IPS DF 6.9 (cell line): ENCODE data around the gene ASIC3.

ENCODE experiments used
- DNase-seq: peaks from one replicate; pipeline ENCODE4 v3.0.0-alpha.2; 2013; ENCODE audit warnings: low read depth, low spot score
- H3K27ac ChIP-seq: one replicate; pipeline ENCODE4 v1.5.1; 2013; ENCODE audit warnings: low read length, control low read depth
- H3K27me3 ChIP-seq: 2 replicates; pipeline ENCODE4 v1.6.1; 2013; ENCODE audit warnings: mild to moderate bottlenecking, low read length; ENCODE audit not compliant: control insufficient read depth, insufficient read depth
- H3K36me3 ChIP-seq: 2 replicates; pipeline ENCODE4 v1.6.1; 2013; ENCODE audit warnings: low read length; ENCODE audit not compliant: control insufficient read depth, insufficient read depth
- H3K4me1 ChIP-seq: 2 replicates; pipeline ENCODE4 v1.6.1; 2013; ENCODE audit warnings: low read length; ENCODE audit not compliant: control insufficient read depth, insufficient read depth
- H3K4me3 ChIP-seq: 2 replicates; pipeline ENCODE4 v1.5.1; 2013; ENCODE audit warnings: mild to moderate bottlenecking, low read length
- H3K9me3 ChIP-seq: 2 replicates; pipeline ENCODE4 v1.6.1; 2013; ENCODE audit warnings: low read length, inconsistent platforms; ENCODE audit not compliant: control insufficient read depth, insufficient read depth
- WGBS: extraction: QIAGEN DNeasy Blood & Tissue Kit; methylation state at CpG from one replicate; pipeline ENCODE4 v1.1.7; 2013; ENCODE audit warnings: mixed read lengths, missing lambda C conversion rate; ENCODE audit not compliant: insufficient read length, insufficient coverage; 5-methylcytosine and 5-hydroxymethylcytosine counted together

ASIC3 gene

GRCh38 chr7:151086802-151087244, 38.5 kb downstream of the ASIC3 start:
- no peak for DNase-seq
- Histone ChIP-seq H3K36me3 (no peaks in the 10 kb centered on the region; the same call in 1 of the 2 replicates), H3K27me3 (peaks cover 3% of the 10 kb centered on the region; the same call in 1 of the 2 replicates), H3K4me1 (peaks cover 12% of the 10 kb centered on the region), H3K9me3 (no peaks in the 10 kb centered on the region), H3K4me3 (peak overlapping the region; percentile 45; the same call in 1 of the 2 replicates), H3K27ac (no peak overlapping the region)
- WGBS, result no CpG with 5 or more reads among the region's 56 CpGs

DNA sequence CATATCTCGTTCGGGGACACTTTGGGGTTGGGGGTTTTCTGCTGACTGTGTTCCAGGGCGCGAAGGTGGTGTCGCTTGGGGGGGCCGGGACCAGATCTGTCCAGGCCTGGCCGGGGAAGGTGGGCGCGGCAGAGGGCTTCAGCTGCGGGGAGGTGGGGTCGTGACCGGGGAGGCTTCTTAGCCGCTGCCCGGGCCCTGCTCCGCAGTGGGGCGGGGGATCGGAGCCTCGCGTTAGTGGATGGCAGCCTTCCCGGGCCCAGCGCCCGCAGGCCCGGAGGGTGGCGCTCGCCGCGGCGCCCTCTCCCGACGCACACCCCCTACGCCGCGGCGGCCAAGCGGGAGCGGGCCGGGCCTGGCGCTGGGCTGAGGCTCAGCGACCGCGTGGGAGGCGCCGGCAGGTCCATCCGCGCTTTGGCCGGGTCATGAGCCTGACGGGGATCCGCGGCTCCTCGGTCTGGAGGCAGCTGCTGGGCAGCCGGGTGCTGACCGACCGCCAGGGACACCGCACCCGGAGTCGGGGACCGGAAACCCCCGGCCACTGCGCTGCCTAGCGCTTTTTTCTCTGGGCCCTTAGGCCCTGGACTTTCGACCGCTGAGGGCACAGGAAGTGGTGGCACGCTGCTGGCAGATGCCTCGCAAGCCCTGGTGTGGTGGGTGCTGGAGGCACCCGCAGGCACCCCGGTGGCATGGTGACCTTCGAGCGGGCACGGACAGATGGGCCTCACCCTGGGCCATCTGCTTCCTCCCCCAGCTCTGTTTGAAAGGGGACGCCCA, 39.1 kb downstream of the ASIC3 start:
- Histone ChIP-seq H3K4me1 (peaks cover 10% of the 10 kb centered on the region; the same call in 1 of the 2 replicates), H3K4me3 (peak overlapping the region; percentile 45)
- DNase-seq, result no peak

DNA sequence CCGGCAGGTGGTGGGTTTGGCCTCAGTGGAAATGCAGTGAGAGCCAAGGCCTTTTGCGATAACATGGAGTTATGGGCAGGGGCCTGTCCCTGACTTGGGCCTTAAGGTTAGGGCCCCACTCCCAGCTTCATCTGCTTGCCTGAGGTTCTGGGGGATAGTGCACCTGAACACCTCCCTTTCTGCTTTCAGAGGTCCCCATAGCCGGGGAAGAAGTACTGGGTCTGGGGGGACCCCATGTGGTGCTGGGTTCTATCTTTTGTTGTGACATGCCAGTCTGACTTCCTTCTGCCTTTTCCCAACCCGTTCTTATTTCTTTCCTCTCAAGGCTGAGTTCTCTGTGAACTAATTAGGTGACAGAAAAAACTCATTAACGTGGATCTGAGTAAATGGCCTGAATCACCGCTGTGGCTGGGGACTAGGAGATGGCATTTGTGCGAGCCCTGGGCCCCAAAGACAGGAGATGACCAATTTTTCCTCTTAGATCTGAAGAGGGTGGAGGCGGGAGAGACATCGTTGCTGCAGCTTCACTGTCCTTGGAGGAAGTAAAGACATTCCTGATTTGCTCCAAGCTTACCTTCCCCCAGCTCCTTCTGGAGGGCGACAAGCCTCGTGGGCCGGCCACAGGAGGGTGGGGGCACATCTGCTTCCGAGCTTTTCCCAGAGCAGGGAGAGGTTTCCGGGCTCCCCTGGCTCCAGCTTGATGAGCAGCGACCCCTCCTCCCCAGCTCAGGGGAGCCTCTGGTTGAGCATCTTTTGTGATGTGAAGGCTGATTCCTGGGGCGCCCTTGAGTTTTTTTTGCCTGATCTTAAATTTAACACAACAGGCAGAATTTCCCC, 39.9 kb downstream of the ASIC3 start:
- WGBS, result no CpG with 5 or more reads among the region's 16 CpGs
- no peaks in the 10 kb centered on the region for H3K36me3 ChIP-seq
- no peaks in the 10 kb centered on the region for H3K9me3 ChIP-seq
- peak overlapping the region; percentile 45; the same call in 1 of the 2 replicates for H3K4me3 ChIP-seq
- DNase-seq, result no peak
- peaks cover 10% of the 10 kb centered on the region; the same call in 1 of the 2 replicates for H3K4me1 ChIP-seq
- H3K27me3 ChIP-seq, result peaks cover 3% of the 10 kb centered on the region; the same call in 1 of the 2 replicates
- H3K27ac ChIP-seq, result no peak overlapping the region

More for the DNA sequence above, 39.1 kb downstream of the ASIC3 start:
- no CpG with 5 or more reads among the region's 70 CpGs for WGBS
- Histone ChIP-seq H3K36me3 (no peaks in the 10 kb centered on the region; the same call in 1 of the 2 replicates), H3K9me3 (no peaks in the 10 kb centered on the region), H3K27ac (no peak overlapping the region), H3K27me3 (peaks cover 3% of the 10 kb centered on the region; the same call in 1 of the 2 replicates)

GRCh38 chr7:151088856-151089699, 40.7 kb downstream of the ASIC3 start:
- no CpG with 5 or more reads among the region's 30 CpGs for WGBS
- Histone ChIP-seq H3K27ac (no peak overlapping the region), H3K4me1 (peaks cover 10% of the 10 kb centered on the region; the same call in 1 of the 2 replicates), H3K27me3 (peaks cover 3% of the 10 kb centered on the region; the same call in 1 of the 2 replicates), H3K36me3 (no peaks in the 10 kb centered on the region), H3K4me3 (no peak overlapping the region), H3K9me3 (no peaks in the 10 kb centered on the region)
- DNase-seq, result no peak

GRCh38 chr7:151089893-151090730, 41.8 kb downstream of the ASIC3 start:
- WGBS, result no CpG with 5 or more reads among the region's 22 CpGs
- Histone ChIP-seq H3K4me1 (peaks cover 10% of the 10 kb centered on the region; the same call in 1 of the 2 replicates), H3K36me3 (no peaks in the 10 kb centered on the region), H3K27me3 (peaks cover 3% of the 10 kb centered on the region; the same call in 1 of the 2 replicates), H3K4me3 (no peak overlapping the region), H3K27ac (no peak overlapping the region), H3K9me3 (no peaks in the 10 kb centered on the region)
- DNase-seq, result no peak

GRCh38 chr7:151091003-151091402, 42.7 kb downstream of the ASIC3 start:
- WGBS, result no CpG with 5 or more reads among the region's 7 CpGs
- Histone ChIP-seq H3K27me3 (peaks cover 3% of the 10 kb centered on the region; the same call in 1 of the 2 replicates), H3K27ac (no peak overlapping the region), H3K4me1 (peaks cover 7% of the 10 kb centered on the region; the same call in 1 of the 2 replicates), H3K9me3 (no peaks in the 10 kb centered on the region), H3K36me3 (no peaks in the 10 kb centered on the region), H3K4me3 (no peak overlapping the region)
- no peak for DNase-seq

DNA sequence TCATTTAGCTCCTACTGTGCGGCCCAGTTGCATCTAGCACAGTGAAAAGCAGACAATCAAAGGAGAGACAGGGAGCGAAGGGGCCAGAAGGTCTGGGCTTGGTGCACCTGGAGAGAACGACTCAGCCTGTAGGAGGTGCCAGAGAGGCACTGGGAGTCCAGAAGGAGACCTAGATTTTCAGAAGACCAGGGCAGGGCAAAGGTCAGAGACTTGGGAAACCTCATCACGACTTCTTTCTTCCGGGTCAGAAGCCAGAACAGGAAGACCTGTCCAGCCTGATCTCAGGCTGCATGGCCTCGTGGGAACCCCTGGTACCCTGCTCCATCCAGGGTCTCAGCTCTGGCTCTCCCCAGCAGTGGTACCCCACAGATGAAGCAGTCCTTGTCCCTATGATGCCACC, 43.1 kb downstream of the ASIC3 start:
- H3K27ac ChIP-seq, result no peak overlapping the region
- peaks cover 3% of the 10 kb centered on the region; the same call in 1 of the 2 replicates for H3K27me3 ChIP-seq
- no peaks in the 10 kb centered on the region for H3K9me3 ChIP-seq
- WGBS, result no CpG with 5 or more reads among the region's 6 CpGs
- H3K4me3 ChIP-seq, result no peak overlapping the region
- DNase-seq, result no peak
- H3K4me1 ChIP-seq, result peaks cover 7% of the 10 kb centered on the region; the same call in 1 of the 2 replicates
- H3K36me3 ChIP-seq, result no peaks in the 10 kb centered on the region

GRCh38 chr7:151091988-151092387, 43.7 kb downstream of the ASIC3 start:
- H3K4me3 ChIP-seq, result no peak overlapping the region
- no peaks in the 10 kb centered on the region for H3K36me3 ChIP-seq
- WGBS, result no CpG with 5 or more reads among the region's 14 CpGs
- DNase-seq, result no peak
- peaks cover 3% of the 10 kb centered on the region; the same call in 1 of the 2 replicates for H3K27me3 ChIP-seq
- no peak overlapping the region for H3K27ac ChIP-seq
- peaks cover 7% of the 10 kb centered on the region; the same call in 1 of the 2 replicates for H3K4me1 ChIP-seq
- H3K9me3 ChIP-seq, result no peaks in the 10 kb centered on the region

DNA sequence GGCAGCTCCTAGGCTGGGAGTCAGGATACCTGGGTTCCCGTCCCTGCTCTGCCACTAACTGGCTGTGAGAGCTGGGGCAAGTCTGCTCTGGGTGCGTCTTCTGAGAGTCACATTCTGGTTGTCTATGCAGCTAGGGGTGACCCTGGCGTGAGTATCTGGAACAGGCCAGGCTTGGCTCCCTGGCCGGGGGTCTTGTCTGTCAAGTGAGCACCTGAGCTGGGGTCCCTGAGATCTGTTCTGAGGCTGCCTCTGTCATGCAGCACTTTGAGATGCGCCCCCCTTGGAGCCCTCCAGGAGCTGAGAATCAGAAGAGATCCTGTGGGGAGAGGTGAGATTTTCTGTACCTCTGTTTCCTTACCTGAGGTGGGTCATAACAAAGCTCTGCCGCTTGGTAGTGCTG, 45.4 kb downstream of the ASIC3 start:
- no peak overlapping the region for H3K27ac ChIP-seq
- no peak overlapping the region for H3K4me3 ChIP-seq
- H3K4me1 ChIP-seq, result peaks cover 2% of the 10 kb centered on the region; the same call in 1 of the 2 replicates
- no peaks in the 10 kb centered on the region for H3K36me3 ChIP-seq
- no peaks in the 10 kb centered on the region for H3K27me3 ChIP-seq
- no peaks in the 10 kb centered on the region for H3K9me3 ChIP-seq
- WGBS, result no CpG with 5 or more reads among the region's 6 CpGs
- no peak for DNase-seq
